Nucleus accumbens (tissue), 56 donors: ENCODE measurements around the gene HMX3.

ENCODE experiments used
- DNase-seq, 56 donors: peaks; one replicate each; lab custom pipeline; 2025; lab: John Stamatoyannopoulos, UW

The HMX3 gene

DNA sequence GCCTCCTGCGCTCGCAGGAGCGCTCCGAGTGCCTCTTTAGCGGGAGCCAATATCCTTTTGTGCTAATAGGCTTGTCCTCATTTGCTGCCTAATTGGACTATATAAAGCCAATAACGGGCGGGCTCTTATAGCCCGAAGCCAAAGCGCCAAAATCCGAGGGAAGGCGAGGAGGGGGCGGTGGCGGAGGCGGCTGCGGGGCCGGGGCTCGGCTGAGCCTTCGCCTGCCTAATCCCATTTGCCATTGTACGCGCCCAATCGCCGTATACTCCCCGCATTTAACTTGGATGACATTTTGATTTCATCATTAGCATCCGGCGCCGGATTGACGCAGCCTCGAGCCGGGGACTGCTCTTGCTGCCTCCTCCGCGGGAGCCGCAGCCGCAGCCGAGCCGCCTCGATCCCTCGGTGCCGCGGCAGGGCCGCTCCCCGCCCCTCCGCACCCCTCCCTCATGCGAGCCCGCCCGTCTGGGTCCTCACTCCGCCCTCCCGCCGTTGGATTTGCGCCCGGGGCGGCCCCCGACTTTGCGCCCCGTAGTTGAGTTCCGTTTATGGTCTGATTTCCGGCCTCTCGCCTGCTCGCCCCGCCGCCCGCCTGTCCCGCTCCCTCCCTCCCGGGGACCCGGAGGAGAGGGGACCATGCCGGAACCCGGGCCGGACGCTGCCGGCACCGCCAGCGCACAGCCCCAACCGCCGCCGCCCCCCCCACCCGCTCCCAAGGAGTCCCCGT, at the start of gene HMX3:
Gene HMX3, plus strand, starts transcription at position 556 of the 727 bp plus-strand sequence. Its CDS starts 81 bp downstream, at position 637.
- no peak for DNase-seq

DNA sequence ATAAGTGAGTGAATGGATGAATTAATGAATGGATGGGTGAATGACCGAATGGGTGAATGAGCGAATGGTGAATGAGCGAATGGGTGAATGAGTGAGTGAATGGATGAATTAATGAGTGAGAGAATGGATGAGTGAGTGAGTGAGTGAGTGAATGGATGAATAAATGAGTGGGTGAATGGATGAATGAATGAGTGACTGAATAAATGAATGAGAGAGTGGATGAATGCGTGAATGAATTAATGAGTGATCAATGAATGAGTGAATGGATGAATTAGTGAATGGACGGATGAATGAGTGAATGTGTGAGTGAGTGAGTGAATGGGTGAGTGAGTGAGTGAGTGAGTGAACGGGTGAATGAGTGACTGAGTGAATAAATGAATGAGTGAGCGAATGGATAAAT, 49.5 kb upstream of the HMX3 start:
- no peak for DNase-seq

DNA sequence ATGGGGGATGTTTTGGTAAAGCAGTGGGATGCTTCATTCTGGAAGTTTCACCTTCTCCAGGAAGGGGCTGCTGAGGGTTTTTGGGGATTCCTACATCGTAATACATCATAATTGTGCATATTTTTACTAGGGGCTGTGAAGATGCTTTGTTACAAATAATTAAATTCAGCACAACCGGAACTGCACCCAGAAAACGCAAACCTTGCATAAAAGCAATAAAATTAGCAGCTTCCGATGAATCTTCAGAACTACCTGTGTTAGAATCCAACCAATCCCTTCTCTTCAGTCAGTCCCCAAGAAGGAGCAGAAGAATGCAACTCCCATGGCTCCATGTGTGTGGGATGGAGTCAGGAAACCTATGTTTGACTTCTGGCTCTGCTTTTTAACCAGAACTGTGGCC, 48.4 kb upstream of the HMX3 start:
- DNase-seq: no peak

- DNase-seq: no peak
Measured at GRCh38 chr10:123087786-123088185, 48.0 kb upstream of the HMX3 start.

DNA sequence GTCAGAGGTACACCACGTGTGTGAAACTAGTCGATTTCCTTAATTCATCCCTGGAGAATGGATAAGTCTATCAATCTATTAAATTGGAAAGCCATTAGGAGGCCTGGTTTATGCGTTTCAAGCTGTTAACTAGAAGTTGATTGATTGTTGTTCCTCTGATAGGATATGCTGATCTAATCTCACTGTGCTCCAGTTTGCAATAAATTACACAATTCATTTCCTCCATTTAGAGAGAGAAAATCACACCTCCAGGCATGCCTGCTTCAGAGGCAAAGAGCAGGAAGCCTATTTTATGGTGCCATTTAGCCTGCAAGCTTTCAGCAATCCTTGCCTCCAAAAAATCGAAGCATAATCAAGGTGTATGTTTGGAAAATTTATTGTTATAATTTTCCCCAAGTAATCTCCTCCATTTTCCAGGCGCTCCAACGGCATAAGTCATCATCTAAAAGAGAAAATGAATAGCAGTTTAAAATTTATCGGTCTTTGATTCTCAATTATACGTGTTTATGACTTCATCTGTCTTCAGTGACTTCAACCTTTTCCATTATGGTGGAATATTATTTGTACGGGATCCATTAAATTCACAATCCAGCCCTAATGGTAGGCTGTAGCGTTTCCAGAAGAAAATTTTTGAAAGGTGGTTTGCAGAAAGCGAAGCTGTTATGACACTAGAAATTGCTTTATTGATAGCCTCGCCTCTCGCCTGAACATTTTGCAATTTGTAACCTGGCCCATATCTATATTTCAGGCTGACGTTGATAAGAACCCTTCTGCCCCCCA, 42.9 kb upstream of the HMX3 start:
- DNase-seq: no peak

DNA sequence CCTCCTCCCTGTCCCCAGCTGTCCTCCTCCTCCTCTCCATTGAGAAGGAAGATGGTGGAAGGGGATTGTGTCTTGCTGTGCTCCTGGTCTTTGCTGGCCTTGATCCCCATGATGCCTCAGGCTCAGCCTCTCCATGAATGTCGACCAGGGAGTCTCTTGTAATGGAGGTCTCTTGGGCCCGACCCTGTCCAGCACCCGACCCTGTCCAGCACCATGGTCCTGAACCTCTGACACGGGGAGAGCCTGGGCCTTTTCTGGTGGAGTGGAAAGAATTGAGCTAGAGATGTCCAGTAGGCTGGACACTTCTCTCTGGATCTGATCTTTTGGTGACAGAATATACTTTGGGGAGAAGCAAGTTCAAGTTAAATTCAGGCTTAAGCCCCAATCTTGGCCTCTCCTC, 42.3 kb upstream of the HMX3 start:
- no peak for DNase-seq

DNA sequence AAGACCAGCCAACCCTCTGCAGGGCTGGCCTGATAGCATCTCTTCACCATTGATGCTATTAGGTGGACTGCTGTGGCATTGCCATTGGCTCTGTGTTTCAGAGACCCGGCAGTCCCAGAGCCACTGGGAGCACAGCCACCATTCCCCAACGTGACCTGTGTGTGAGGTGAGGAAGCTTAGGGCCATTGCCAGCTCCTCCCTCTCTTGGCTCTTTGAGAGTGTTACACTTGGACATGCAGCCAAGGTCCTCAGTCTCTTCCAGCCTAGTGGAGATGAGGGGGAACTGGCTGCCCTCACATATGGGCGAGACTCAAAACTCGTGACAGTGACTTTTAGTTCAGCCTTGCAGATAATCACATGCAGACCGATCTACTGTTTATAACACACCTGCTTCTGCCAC, 39.3 kb upstream of the HMX3 start:
- peak in 4 of 56 donors; percentile 2 to 32 (median 10) for DNase-seq

- no peak for DNase-seq
Measured at GRCh38 chr10:123097039-123097438, 38.7 kb upstream of the HMX3 start.

DNA sequence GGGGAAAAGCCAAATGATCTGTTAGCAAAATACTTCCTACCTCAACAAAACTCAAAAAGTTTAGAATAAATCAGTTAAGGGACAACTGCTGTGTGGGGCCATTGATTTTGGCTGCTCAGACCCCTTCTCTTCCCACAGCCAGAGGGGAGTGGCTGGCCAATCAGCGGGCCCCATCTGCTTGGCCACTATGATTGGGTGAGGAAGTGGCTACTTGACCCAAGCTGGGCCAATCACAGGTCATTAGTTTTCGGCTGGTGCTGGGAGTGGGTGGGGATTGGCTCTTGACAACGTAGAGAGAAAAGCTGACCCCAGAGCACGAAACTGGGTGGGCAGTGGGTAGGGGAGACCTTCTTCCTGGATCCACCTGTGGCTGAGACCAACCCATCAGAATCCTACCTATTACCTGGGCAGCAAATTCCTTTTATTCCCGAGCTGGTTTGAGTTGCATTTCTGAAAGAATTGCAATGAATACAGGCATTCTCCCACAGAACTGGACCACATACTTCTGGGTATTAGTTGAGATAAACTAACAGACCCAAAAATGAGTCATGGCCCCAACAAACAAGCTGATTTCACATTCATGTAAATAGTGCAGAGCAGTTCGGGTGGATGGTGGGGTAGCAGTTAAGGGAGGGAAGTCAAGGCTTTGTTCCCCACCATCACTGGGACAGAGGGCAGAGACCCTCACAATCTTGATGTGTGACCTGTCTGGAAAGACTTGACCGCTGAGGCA, 35.6 kb upstream of the HMX3 start:
- DNase-seq: no peak

DNA sequence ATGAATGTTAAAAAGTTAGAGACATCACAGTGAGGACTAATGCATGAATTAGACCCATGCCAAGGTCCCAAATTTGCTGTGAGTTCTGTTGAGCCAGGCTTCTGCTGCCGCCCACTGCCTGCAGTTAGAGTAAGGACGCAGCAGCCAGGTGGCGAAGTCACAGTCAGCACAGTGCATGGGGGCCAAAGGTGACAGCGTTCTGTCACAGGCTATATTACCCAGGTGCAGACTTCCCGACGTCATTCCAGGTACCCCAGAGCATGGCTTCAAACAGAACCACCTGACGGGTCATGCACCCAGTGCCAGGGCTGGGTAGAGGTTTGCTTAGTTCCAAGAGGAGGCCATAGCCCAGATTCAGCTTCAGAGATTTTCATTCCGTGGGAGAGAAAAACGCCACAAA, 33.9 kb upstream of the HMX3 start:
- DNase-seq: no peak

DNA sequence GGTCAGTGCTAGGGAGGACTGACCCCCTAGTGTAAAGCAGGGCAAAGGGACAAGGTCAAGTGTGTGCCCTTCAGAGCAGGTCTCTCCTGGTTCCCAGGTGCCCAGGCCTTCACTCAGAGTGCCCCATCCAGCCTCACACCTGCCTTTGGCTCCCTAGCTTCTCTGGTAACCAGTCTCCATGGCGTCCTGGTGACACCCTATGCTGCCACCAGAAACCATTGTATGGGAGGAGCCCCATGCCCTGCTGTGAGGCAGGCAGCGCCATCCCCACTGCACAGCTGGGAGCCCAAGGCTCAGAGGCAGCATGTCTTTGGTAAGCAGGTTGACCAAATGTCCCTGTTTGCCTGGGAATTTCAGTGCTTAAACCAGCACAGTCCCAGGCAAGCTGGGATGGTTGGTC, 33.1 kb upstream of the HMX3 start:
- DNase-seq: no peak

- DNase-seq: no peak
Measured at GRCh38 chr10:123103944-123104343, 31.8 kb upstream of the HMX3 start.

DNA sequence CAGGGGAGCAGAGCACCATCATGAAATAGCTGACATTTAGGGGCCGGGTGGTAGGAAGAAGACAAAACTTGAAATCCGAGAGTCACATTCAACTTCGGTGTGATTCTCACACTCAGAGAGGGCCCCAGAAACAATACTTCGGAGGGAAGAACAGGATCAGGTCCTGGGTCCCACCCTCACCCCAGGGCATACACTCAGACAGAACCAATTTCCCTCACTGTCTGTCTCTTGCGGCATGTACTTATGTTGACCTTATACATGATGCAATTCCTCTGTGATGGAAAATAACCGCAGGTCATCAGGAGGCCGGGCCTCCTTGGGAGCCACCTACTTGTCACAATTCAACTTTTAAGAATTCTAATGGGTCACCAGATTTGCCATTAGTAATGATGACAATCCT, 26.3 kb upstream of the HMX3 start:
- DNase-seq: no peak

DNA sequence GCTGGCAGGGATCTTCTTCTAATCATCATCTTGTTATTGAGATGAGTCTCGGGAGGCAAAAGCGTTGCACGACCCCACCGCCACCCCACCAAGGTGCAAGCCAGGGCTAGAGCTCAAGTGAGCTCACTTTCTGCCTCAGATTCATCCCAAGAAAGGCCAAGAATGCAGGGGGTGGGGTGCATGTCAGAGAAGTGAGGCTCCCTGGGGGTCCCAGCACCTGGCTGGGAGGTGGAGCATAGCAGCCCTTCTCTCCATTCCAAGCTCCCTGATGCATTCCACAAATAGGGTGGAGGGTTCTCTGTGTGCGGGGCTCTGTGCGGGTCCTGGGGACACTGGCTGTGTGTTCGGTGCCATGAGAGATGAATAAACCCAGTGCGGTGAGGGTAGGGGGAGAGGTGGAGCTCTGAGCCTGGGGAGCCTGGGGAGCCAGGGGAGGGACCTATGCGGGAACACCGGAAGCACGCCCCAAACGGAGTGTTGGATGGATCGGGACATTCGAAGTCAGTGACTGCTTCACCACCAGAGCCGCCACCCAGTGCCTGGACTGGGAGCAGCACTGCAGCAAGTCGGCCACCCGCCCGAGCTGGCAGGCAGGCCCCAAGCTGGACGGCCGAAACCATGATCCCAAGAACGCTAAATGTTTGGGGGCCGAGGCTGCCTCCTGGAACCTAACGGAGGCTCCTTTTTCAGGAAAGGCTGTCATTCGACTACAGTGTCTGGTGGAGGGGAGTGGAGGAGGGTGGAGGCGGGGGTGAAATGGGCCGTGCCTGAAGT, 17.9 kb upstream of the HMX3 start:
- DNase-seq: peak in 8 of 56 donors; percentile 6 to 24 (median 19)

GRCh38 chr10:123119081-123119480, 16.7 kb upstream of the HMX3 start:
- no peak for DNase-seq

- no peak for DNase-seq
Measured at GRCh38 chr10:123126246-123126645, 9.5 kb upstream of the HMX3 start.

DNA sequence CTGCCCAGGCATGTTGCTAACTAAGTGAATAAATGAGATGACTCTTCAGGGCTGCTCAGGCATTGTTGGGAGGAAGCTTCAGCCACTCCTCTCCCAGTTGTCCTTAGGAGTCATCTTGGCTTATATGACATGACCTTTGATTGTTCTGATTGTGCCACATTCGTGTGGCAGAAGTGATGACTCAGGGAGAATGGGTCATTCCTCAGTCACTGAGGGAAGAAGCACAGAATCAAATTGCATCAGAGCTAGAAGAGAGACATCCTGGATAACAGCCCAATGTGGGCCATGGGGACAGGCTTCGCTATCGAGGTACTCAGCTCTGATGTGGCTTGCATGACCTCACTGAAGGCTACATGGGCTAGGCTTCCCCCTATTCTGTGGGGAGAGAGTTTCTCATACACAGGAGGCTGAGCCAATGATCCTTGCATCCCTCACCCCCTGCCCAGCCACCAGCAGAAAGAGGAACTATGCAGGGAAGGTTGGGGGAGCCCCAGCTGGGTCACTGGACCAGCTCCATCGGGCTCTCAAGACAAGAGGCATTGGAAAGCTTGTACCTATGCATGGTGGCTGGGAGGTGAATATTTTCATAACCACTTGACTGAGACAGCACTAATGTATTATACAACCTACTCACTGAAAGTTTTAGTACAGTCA, 6.0 kb upstream of the HMX3 start:
- DNase-seq: no peak

DNA sequence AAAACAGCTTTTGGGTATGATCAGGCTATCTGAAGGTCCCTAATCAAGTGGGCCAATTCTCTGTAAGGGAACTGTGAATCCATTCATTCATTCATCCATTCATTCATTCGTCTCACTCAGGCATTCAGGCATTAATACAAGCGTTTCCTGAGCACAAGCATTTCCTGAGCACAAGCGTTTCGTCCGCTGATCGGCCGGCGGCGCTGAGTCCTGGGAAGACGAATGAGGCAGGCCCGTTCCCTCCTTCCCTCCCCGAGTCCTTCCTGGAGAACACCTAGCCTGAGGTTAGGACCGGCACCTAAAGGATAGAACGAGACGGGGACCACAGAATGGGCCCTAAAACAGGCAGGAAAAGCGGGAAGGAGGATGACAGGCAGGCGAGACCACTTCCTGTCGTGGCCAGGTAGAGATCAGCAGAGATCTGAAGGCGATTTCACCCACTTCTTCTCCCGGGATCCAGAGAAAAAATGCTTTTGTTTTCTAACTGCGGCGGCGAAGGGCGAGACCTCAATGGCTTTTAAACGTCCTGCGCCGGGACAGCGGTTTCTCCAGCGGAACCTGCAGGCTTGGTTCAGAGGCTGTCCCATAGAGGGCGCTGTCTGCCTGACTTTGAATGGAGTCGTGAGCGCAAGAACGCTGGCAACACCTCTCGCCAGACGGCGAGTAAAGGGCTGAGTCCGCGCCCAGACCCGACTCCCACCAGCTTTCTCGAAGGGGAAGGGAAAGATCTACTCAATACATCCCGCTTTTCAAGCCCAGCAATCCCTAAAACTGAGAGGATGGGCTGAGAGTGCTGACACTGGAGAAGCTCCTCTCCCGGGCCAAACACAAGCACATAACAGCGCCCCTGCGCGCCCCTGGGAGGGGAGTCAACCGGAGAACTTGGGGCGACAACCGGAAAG, 2.9 kb upstream of the HMX3 start:
- peak in 53 of 56 donors; percentile 2 to 89 (median 60) for DNase-seq
